OCI-M2 (cell line): ENCODE measurements around the gene CRYGS.

Experiments used
- DNase-seq: peaks from one replicate; lab custom pipeline; 2025; ENCODE audit not compliant: unreplicated experiment; lab: John Stamatoyannopoulos, UW

The CRYGS gene

GRCh38 chr3:186496016-186496415 lies 48.2 kb downstream of the CRYGS start:
- no peak for DNase-seq

- DNase-seq: no peak
These were observed 50.5 kb downstream of the CRYGS start for GRCh38 chr3:186493525-186494255.

DNA sequence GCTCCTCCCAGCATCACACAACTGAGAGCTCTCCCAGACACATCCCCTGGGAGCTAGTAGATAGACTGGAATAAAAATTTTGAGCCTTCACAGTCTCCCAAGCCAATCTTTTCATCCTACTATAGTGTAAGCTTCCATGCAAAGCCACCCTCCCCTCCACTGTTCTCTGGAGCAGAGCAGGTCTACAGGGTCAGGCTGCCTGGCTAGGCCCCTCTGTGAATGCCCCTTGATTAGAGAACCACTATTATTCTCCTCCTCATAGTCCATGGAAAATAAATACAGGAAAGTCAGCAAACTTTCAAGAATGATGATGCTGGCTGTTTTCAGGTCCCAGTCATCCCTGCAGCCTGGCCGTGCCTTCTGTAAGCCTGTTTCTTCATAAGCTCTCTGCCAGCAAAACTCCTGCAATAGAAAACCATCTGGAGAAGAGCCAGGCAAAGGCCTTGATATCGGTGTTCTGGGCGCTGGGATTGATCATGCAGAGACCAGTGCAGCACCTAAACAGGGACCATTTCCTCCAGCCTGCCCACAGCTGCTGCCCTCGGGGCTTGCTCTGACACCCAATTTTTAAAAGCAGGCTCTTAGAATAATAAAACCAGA lies 51.7 kb downstream of the CRYGS start:
- DNase-seq: no peak

GRCh38 chr3:186489507-186489906 lies 54.7 kb downstream of the CRYGS start:
- DNase-seq: no peak
